Measurements from ENCODE around the gene CXCL17.
"Not testable (repeated sequence)": the region's sequence is repeated elsewhere in the genome, so short reads cannot be mapped to it uniquely, and the experiment has no call there.

GRCh38 chr19:42448306-42448705 is 5.6 kb upstream of the CXCL17 start:
- TF ChIP-seq CTCF (IDR thresholded peaks at IDR 0.05; ENCODE audit: insufficient read depth, low read length, poor library complexity, severe bottlenecking); EZH2phosphoT487 (conservative IDR thresholded peaks at IDR 0.05; ENCODE audit: low read length): not testable (repeated sequence)

Data from SU-DHL-6 (cell line).